Fibroblast of peridontal ligament (primary cell): Measurements from ENCODE around the gene CA7.
A peak's percentile ranks its signal among the peaks of the same experiment; 100 is the strongest.
"Not testable (repeated sequence)": the region's sequence is repeated elsewhere in the genome, so short reads cannot be mapped to it uniquely, and the experiment has no call there.

Experiments used
- DNase-seq: peaks from one replicate; pipeline ENCODE4 v3.0.0-alpha.2; 2010; ENCODE audit errors: extremely low read depth

CA7 gene

DNA sequence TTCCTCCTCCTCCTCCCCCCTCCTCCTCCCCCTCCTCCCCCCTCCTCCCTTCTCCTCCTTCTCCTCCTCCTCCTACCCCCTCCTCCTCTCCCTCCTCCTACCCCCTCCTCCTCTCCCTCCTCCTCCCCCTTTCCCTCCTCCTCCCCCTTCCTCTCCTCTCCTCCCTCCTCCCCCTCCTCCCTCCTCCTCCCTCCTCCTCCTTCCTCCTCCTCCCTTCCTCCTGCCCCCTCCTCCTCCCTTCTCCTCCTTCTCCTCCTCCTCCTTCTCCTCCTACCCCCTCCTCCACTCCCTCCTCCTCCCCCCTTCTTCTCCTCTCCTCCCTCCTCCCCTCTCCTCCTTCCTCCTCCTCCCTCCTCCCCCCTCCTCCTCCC lies 29.5 kb downstream of the CA7 start:
- no peak for DNase-seq

DNA sequence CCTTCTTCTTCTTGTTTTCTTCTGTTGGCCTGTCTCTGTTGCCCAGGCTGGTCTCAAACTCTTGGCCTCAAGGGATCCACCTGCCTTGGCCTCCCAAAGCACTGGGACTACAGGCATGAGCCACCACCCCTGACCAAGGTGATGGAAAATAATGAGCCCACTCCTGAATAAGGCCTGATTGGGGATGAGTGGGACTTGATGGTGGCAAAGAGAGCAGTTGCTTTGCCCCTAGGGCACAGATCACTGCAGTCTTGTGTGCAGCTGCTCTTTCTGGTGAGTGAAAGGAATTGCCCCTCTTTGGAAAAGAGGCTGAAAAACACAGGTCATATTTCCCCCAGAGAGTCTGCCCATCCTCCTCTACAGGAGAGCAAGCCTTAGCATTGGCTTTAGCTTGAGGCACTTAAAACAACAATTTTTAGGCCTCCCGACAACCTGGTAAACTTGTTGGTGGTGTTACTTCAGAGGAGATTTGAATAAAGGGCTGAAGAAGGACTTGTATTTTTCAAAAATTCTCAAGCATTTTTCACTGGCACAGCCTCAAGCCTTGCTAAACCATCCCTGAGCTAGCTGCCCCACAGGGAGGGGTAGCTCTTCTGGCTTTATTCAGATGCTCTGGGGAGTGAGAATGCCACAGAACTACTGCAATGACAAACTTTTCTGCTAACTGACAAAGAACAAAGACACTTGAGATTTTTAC lies 30.0 kb downstream of the CA7 start:
- DNase-seq = peak; percentile 82

DNA sequence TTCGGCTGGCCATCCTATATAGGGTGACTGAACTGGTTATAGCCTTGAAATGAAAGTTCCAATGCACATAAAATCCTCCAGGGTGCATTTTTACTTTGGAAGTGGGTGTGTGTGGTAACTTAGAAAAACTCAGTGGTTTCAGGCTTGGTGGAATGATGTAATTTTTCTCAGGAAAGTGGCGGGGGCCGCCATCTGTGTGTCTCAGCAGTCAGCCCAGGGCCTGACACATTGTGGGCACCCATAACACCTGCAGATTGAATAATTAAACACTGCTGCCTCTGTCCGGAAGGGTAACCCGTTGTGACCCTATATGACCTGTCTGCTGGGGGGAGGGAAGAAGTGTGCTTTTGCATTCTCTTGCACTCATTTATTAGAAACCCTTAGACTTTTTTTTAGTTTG lies 33.9 kb downstream of the CA7 start:
- peak; percentile 64 for DNase-seq

DNA sequence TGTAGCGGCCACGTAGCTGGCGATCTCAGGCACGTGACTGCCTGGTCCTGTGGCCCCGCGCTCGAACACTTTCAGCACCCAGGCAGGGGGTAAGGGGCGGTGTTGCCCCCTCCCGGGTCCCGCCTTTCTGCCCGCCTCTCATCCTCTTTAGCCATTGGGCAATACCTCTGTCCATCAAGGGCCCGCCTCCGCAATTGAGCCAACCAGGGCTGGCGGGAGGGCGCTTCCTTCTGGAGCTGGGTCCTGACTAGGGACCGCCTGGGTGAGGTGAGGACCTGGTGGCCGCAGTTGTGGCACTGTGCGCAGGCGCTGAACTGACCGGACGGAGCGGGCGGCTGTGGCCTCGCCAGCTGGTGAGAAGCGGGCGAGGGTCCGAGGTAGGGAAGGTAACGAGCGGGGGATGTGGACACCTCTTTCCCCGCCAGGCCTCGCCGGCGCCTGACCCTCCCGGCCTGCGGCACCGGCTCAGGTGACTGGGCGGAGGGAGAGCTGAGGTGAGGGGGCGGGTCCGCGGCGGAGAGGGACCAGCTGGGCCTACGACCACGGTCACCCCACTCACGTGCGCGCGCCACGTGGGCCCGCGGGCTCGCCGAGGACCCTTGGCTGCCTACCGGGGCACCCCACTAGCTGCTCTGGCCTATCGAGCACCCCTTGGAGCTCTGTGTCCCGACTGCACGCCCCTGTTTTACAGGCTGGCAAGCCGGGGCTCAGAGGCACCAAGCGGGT lies 36.2 kb downstream of the CA7 start, which contains the start of gene PDP2:
Gene PDP2 (plus strand): TSS at position 228 of the 726 bp plus-strand sequence. CDS start 3,770 bp downstream, outside the sequence.
- DNase-seq = peak; percentile 91

DNA sequence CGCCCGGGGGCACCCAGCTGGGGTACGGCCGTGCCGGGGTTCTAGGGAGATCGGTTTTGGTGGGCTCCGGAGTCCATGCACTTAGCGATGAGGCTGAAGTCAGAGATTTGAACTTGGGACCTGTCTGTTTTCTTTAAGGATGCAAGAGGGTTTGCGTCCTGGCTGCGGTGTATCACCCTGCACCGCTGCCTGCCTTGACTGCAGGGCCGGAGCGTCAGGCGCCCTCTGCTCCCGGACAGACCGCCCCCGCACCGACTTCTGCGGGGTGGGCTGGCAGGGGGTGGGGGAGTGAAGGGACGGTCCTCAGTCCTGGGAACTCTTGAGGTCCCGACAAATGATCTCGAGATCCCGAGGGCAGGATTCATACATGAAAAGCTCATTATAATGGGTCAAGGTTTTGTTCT lies 36.8 kb downstream of the CA7 start:
- no peak for DNase-seq

DNA sequence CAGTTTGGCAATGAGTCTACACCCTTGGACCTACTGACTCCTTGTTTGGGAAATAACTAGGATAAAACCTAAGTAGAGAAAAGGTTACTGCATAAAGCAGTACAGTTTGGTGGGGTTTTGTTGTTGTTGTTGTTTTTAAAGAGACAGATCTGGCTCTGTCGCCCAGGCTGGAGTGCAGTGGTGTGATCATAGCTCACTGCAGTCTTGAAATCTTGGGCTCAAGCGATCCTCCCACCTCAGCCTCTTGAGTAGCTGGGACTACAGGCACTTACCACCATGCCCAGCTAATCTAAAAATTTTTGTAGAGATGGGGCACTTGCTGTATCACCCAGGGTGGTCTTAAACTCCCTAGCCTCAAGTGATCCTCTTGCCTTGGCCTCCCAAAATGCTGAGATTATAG lies 37.3 kb downstream of the CA7 start:
- DNase-seq = no peak

DNA sequence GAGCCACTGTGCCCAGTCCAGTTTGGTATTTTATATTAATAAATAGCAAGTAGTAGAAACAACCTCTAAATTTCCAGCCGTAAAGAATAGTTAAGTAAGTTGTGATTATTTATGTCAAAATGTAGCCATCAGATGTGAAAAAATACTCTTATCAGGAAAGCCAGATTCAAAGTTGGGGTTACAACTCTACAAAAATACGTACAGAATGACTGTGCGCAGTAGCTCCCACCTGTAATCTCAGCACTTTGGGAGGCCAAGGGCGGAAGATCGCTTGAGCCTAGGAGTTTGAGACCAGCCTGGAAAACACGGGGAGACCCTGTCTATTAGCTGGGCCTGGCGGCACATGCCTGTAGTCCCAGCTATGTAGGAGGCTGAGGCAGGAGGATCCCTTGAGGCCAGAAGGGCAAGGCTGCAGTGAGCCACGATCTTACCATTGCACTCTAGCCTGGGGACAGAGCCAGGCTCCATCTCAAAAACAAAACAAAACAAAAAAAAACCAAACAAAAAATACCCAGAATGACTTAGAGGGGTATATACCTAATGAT lies 37.8 kb downstream of the CA7 start:
- DNase-seq = no peak

DNA sequence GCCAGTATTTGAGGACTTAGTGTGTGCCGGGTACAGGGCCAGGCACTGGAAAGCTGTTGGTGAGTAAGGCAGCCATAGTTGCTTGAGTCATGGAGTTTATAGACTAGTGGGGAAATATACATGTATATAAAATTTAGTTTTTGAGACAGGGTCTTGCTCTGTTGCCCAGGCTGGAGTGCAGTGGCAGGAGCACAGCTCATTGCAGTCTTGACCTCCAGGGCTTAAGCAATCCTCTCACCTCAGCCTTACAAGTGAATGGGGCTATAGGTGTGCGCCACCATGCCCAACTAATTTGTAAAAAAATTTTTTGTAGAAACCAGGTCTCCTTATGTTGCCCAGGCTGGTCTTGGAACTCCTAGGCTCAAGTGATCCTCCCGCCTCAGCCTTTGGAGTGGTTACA lies 38.5 kb downstream of the CA7 start:
- DNase-seq = no peak

DNA sequence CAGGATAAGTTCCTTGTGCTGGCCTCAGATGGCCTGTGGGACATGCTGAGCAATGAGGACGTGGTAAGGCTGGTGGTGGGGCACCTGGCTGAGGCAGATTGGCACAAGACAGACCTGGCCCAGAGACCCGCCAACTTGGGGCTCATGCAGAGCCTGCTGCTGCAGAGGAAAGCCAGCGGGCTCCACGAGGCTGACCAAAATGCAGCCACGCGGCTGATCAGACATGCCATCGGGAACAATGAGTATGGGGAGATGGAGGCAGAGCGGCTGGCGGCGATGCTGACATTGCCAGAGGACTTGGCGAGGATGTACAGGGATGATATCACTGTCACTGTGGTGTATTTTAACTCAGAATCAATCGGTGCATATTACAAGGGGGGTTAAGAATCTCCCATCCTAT lies 41.3 kb downstream of the CA7 start:
- no peak for DNase-seq

DNA sequence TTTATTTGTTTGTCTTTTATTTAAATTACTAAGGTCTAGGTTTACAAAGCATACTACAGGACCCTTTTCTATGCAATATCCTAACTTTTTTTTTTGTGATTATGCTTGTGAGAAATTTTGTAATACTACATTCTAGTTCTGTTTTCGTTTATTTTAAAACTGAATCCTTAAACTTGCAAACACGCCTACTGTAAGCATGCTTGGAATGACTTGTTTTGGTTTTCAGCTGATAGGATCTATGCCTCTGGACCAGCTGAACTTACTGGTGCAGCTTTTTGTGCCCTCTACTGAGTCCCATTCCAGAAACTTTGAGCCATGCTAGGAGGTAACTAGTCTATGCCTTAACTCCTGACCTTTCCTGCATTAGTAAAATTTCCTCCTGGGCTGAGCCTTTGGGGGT lies 42.1 kb downstream of the CA7 start:
- DNase-seq = peak; percentile 61

DNA sequence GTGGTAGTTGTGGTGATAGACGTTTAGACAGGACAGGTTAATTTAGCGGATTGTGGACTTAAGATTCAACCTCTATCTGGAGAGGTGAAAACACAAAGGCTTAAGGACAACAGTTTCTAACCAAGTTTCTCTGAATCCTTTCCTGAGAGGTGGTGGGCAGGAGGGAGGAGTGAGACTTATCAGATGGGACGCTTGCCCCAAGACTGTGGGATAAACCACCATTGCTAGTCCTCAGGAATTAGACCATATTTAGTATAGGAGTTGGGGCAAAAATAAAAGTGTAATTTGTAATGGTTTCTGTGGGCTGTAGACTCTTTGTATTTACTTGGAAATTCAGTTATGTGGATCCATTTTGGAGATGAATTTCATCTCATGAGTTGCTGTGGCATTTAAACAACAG lies 42.7 kb downstream of the CA7 start:
- no peak for DNase-seq

DNA sequence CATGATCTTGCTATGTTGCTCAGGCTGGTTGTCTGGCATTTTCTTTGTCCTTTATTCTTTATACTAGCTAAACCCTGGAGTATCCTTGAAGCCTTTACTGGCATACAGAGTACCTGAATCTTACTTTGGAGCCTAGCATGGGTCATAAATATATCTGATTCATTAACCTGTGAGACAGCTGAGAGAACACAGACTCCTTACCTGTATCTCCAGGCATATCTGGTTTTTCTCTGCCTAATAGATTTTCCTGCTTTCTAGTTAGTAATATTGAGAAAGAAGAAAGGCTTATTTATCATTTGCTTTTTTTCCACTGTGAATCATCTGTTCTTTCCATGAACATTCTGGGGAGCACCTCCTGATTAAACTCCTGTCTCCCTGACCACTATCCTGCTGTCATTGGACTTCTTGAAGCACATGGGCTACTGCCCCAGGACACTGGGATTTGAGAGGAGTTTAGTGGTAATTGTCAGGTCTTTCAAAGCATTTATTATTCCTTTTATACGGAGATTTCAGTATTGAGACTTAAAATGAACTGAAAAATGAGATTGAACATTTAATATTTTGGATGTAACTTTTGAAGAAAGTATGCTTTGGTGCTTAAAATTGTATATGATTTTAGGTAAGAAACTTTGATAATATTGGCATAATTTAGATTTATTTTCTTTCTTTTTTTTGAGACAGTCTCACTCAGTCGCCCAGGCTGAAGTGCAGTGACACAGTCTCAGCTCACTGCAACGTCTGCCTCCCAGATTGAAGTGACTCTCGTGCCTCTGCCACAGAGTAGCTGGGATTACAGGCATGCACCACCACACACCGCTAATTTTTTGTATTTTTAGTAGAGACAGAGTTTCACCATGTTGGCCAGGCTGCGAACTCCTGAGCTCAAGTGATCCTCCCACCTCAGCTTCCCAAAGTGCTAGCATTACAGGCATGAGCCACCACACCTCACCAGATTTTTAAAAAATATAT lies 44.7 kb downstream of the CA7 start:
- DNase-seq = no peak

DNA sequence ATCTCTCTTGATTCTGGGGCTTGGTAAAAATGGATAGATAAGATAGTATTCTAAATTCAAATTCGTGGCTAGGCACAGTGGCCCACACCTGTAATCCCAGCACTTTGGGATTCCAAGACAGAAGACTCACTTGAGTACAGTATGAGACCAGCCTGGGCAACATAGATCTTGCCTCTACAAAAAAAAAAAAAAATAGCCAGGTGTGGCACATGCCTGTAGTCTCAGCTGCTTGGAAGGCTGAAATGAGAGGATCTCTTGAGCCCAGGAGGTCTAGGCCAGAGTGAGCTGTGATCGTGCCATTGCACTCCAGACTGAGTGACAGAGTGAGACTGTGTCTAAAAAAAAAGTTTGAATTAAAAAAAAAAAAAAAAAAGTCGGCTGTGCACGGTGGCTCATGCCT lies 45.4 kb downstream of the CA7 start:
- no peak for DNase-seq

DNA sequence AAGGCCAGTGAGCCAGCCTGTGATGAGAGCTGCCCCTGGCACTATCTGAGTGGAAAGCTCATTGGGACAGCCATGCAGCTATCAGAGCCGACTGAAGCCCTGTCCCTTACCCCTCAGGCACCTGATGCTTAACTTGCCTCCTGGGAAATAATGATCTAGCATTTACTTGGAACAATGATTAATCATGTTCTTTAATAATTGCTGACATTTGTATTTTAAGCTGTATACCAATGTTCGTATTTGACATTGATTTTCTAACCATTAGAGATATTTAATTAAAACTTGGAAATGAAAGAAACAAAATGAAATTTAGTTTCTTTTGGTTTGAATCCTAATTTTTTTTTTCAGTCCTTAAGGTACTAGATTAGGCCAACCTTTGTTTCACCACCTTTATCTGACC lies 46.6 kb downstream of the CA7 start:
- DNase-seq = no peak

DNA sequence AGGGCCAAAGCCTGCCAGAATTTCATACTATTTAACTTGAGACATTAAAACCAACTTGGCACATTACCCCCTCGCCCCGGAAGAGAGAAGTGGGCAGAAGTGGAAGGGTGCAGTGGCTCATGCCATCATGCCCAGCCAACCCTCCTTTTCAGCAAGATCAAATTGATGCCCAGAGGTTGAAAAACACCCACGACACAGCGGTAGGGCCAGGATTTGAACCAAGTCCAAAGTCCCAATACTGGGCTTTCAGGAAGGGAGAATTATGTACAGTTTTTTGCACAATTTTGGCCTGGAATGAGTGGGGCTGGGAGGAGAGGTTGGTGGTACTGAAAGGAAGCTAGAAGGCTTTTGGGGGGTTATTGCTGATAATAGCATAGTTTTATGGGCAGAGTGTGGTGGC lies 47.1 kb downstream of the CA7 start:
- no peak for DNase-seq

DNA sequence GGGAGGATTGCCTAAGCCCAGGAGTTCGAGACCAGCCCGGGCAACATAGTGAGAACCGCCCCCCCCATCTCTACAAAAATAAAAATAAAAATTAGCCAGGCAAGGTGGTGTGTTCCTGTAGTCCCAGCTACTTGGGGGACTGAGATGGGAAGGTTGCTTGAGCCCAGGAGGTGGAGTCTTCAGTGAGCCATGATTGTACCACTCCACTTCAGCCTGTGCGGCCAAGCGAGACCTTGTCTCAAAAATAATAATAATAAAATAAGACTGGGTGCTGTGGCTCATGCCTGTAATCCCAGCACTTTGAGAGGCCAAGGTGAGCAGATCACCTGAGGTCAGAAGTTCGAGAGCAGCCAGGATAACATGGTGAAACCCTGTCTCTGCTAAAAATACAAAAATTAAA lies 47.6 kb downstream of the CA7 start:
- no peak for DNase-seq

DNA sequence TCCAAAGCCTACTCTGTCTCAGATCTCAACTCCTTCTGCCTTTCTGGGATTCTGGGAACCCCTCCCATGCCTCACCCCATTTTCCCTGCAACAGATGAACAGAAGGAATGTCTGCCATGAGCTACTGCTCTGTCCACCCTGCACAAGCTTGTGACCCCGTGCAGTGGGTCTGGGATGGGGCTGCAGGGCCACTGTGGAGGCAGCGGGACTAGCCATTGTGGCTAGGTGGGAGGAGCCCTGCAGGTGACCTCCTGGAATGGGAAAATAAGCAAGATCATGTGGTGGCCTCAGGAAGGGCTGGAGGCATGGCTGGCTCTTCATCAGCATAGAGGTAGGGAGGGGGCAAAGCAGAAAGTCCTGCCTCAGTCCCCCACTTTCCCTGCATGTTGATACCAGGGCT lies 49.8 kb downstream of the CA7 start:
- no peak for DNase-seq

DNA sequence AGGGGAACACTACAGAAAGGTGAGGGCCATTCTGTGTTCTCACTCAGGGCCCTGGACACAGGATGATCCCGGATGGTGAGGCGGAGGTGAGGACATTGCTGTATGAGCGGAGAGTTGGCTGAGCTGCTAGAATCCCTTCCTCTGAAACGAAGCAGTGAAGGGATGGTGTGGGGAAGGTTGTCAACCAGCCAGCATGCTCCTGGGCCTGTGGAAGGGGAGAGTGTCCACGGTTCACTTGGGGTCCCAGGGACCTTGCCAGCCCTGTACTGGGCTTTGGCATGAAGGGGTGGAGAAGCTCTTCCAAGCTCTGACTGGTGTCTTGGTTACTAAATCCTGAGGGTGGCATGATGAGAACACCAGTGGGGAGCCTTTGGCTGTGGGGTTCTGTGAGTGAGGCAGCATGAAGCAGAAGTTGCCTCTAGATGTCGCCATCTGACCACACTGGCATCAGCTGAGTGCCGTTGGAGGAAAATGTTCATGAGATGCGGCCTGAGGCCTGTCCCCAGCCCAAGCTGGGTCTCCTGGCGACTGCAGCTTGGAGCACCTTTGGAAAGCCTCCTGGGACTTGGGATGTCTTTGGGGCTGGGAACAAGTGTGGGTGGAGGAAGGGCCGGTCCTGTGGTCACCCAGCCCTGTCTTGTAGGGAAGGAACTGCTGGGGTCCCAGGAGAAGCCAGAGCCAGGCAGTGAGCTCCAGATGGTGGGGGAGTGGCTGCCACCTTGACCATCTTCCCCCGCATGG lies 50.9 kb downstream of the CA7 start:
- peak; percentile 85 for DNase-seq

DNA sequence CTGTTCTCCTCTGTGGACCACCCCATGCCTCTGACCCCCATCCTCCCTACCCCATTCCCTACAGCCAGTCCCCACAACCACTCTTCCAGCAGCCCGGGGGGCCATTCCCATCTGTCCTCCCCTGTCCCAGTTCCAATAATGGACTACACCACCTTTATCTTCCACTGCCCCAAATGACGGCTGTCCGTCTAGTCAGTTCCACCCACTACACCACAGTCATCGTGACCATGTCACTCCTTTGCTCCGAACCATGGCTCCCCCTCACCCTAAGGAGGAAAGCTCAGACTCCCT lies 51.4 kb downstream of the CA7 start:
- DNase-seq = no peak

DNA sequence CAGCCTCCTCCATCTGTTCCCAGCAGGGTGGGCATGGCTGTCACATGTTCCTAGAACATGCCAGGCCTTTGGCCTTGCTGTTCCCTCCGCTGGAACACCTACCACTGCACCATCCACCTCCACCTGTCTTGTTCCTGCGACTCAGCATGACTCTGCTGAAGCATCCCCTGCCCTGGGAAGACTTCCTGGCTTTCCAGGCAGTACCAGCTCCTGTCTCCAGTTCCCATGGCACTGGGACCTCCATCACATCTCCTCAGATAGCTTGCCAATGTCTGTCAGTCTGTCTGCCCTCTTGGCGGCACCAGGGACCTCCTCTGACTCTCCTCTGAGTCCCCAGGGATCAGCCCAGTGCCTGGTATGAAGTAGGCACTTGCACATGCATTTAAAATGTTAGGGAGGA lies 51.8 kb downstream of the CA7 start:
- no peak for DNase-seq

DNA sequence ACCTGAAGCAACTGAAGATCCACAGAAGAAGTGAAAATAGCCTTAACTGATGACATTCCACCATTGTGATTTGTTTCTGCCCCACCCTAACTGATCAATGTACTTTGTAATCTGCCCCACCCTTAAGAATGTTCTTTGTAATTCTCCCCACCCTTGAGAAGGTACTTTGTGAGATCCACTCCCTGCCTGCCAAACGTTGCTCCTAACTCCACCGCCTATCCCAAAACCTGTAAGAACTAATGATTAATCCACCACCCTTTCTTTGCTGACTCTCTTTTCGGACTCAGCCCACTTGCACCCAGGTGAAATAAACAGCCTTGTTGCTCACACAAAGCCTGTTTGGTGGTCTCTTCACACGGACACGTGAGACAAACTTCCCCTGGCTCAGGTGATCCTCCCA lies 52.5 kb downstream of the CA7 start:
- DNase-seq = not testable (repeated sequence)

DNA sequence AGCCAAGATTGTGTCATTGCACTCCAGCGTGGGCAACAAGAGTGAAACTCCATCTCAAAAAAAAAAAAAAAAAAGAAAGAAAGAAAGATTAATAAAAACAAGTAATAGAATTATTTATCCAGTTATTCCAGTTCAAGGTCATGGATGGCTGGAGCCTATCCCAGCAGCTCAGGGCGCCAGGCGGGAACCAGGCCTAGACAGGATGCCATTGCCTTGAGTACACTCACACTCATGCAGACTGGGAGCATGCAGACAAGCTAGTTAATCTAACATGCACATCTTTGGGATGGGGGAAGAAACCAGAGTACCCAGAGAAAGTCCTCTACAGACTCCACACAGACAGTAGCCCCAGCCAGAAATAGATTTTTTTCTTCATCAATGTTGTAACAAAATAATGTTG lies 54.0 kb downstream of the CA7 start:
- peak; percentile 63 for DNase-seq
